ENCODE data around the gene LRRC14B. TPM values are rescaled to one million over a fixed set of nuclear protein-coding genes. Genes with fewer than 3 reads are reported as not detected.
A peak's percentile ranks its signal among the peaks of the same experiment; 100 is the strongest.

The LRRC14B gene
- total and polyA plus RNA-seq, 2 of the 13 experiments (the other 11 are each of a cell fraction or from before 2014, with no cell fraction given) = not detected

DNA sequence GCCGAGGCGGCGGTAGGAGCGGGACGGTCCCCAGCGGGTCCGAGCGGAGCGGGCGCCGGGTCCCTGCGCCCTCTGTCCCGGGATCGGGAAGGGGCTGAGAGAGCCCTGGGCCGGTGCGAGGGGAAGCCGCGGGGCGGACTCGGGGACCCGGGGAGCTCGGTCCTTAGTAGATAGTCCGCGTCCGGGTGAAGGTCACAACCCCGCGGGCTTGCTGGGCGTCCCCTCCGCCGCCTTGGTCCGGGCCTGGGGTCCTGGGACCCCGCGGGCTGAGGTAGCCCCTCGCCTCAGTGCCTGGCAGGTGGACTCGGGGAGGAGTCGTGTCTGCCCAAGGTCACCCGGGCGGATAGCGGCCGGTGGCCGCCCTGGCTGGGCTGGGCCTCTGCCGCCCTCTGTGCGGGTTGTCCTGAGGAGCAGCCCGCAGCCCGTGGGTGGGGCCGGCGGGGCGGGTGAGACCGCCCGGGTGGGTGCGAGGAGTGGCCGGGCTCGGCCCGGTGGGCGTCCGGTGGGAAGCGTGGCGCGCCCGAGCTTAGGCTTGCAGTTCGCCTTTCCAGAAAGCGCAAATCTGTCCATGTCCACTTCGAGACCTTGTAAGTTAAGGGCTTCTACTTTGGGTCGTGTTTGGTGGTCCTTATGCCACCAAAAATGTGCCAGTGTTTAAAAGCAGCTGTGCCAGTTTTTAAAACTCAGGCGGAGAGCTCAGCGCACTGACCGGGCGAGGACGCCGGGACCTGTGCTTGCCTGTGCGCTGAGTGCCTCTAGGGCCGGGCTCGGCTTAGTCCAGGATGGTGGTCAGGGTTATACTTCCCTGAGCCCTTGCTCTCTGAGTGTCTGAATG, 27.4 kb downstream of the LRRC14B start:
- Histone ChIP-seq H2AFZ (ENCODE audit: low read length) (no peak overlapping the region), H3K27ac (ENCODE audit: extremely low read length, insufficient read depth, low read length) (peak overlapping the region; percentile 81), H3K4me3 (replicated peaks in 1 of 3; ENCODE audit: insufficient read depth in 1 of 3, low read depth in 2 of 3, low read length in 3 of 3) (peak overlapping the region; percentile 81 to 99 (median 93)), H3K9ac (ENCODE audit: insufficient read depth, low read depth, low read length) (peak overlapping the region; percentile 93), H3K79me2 (ENCODE audit: insufficient read depth, low read length) (peaks cover 69% of the 10 kb centered on the region), H4K20me1 (ENCODE audit: insufficient read depth, low read length) (peaks cover 42% of the 10 kb centered on the region), H3K4me1 (ENCODE audit: insufficient read depth, low read length) (peaks cover 31% of the 10 kb centered on the region), H3K36me3 (replicated peaks in 1 of 2; ENCODE audit: control insufficient read depth in 1 of 2, insufficient read depth in 2 of 2, low read length in 2 of 2) (peaks cover under 1 to 5% of the 10 kb centered on the region in 2 experiments; a peak in 3 of 5 replicates), H3K4me2 (ENCODE audit: low read depth, low read length) (peak overlapping the region; percentile 94), H3K9me3 (ENCODE audit: low read length) (no peaks in the 10 kb centered on the region), H3K27me3 (ENCODE audit: control insufficient read depth in 1 of 2, insufficient read depth in 2 of 2, low read length in 2 of 2) (no peaks in the 10 kb centered on the region)
- POLR2A ChIA-PET = interaction anchor here (1.4 to 2.4 kb wide), 2 partner anchors 15 to 52 kb away, joined by 4 to 15 read pairs; partner anchors contain the start of gene PDCD6
- BruUV-seq (replicated peaks) = no TSS peak
- FAIRE-seq = no peak
- peak; percentile 24 for DNase-seq (ENCODE audit: low spot score)
- 2% methylated on average over 6 of the region's 73 CpGs for WGBS (ENCODE audit: low lambda C conversion rate)
- peak; percentile 85 for ATAC-seq
- in situ Hi-C loops (cut with HindIII; ENCODE audit: extremely low pct_ligation_motif_present, low pct_unique_long_range_greater_than_20kb) (no loop called here), intact Hi-C loops (cut with micrococcal nuclease; ENCODE audit: unreplicated experiment) (loop anchor here (2.0 to 10.0 kb wide), 4 partner anchors 30 to 726 kb away; partner anchors contain the start of genes EXOC3 and PDCD6)
- CTCF ChIA-PET (ENCODE audit: low intra/inter-chr PET ratio, low total read pairs) = interaction anchor here (0.8 kb wide), 1 partner anchor 30 kb away, joined by 3 read pairs; no protein-coding TSS in a partner anchor
- TF ChIP-seq REPIN1 (CRISPR knock-in tag; IDR thresholded peaks at IDR 0.05; ENCODE audit: borderline replicate concordance, low read depth) = no peak
- no peak for TF ChIP-seq MXD3 (CRISPR knock-in tag; IDR thresholded peaks at IDR 0.05)
- TF ChIP-seq E2F1 (CRISPR knock-in tag; IDR thresholded peaks at IDR 0.05) = no peak
- peak; percentile 67 for TF ChIP-seq SAP130 (CRISPR knock-in tag; IDR thresholded peaks at IDR 0.05; ENCODE audit: low read depth)
- TF ChIP-seq POGZ (CRISPR knock-in tag; IDR thresholded peaks at IDR 0.05) = 0 out of 2 replicates have a peak, but pooled peaks have one; percentile 21
- TF ChIP-seq, protein P1, sequence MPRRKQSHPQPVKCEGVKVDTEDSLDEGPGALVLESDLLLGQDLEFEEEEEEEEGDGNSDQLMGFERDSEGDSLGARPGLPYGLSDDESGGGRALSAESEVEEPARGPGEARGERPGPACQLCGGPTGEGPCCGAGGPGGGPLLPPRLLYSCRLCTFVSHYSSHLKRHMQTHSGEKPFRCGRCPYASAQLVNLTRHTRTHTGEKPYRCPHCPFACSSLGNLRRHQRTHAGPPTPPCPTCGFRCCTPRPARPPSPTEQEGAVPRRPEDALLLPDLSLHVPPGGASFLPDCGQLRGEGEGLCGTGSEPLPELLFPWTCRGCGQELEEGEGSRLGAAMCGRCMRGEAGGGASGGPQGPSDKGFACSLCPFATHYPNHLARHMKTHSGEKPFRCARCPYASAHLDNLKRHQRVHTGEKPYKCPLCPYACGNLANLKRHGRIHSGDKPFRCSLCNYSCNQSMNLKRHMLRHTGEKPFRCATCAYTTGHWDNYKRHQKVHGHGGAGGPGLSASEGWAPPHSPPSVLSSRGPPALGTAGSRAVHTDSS (CRISPR knock-in tag; conservative IDR thresholded peaks at IDR 0.05) = no peak
- TF ChIP-seq SMYD3 (CRISPR knock-in tag; IDR thresholded peaks at IDR 0.05) = no peak
- TF ChIP-seq ZNF678 (CRISPR knock-in tag; IDR thresholded peaks at IDR 0.05) = 0 out of 2 replicates have a peak, but pooled peaks have one; percentile 19
- peak; percentile 54; the same call in 1 of the 2 replicates for TF ChIP-seq HDAC1 (CRISPR knock-in tag; IDR thresholded peaks at IDR 0.05)
- no peak for TF ChIP-seq TBX3 (IDR thresholded peaks at IDR 0.05; ENCODE audit: borderline replicate concordance)
- no peak for TF ChIP-seq ZNF580 (CRISPR knock-in tag; IDR thresholded peaks at IDR 0.05; ENCODE audit: borderline replicate concordance, low read depth)
- 0 out of 2 replicates have a peak, but pooled peaks have one; percentile 5 for TF ChIP-seq ZNF441 (CRISPR knock-in tag; IDR thresholded peaks at IDR 0.05; ENCODE audit: borderline replicate concordance)
- TF ChIP-seq ZNF687 (CRISPR knock-in tag; IDR thresholded peaks at IDR 0.05) = peak; percentile 63
